HG03066 (cell line): ENCODE data around the gene ILDR2.

Source experiments
- ATAC-seq: cut with Tn5 transposase; IDR thresholded peaks from one replicate; pipeline ENCODE4 v1.9.1; 2021; ENCODE audit warnings: low read depth; ENCODE audit not compliant: unreplicated experiment

ILDR2 gene

GRCh38 chr1:166927701-166928100 lies 47.6 kb downstream of the ILDR2 start:
- ATAC-seq, result no peak

GRCh38 chr1:166925810-166926478 lies 49.4 kb downstream of the ILDR2 start:
- ATAC-seq, result no peak

- peak; percentile 76 for ATAC-seq
Measured at GRCh38 chr1:166924823-166925541, 50.4 kb downstream of the ILDR2 start.

GRCh38 chr1:166920561-166921475 lies 54.5 kb downstream of the ILDR2 start:
- no peak for ATAC-seq

- no peak for ATAC-seq
Measured at GRCh38 chr1:166918956-166919316, 56.4 kb downstream of the ILDR2 start.

- ATAC-seq, result no peak
Measured at GRCh38 chr1:166918088-166918955, 57.0 kb downstream of the ILDR2 start.

GRCh38 chr1:166915941-166916340 lies 59.4 kb downstream of the ILDR2 start:
- ATAC-seq, result no peak

GRCh38 chr1:166915042-166915441 lies 60.3 kb downstream of the ILDR2 start:
- ATAC-seq, result no peak

- ATAC-seq, result no peak
Measured at GRCh38 chr1:166914111-166914510, 61.2 kb downstream of the ILDR2 start.

- no peak for ATAC-seq
Measured at GRCh38 chr1:166911624-166912023, 63.7 kb downstream of the ILDR2 start.

GRCh38 chr1:166910396-166910994 lies 64.8 kb downstream of the ILDR2 start:
- ATAC-seq, result peak; percentile 97

GRCh38 chr1:166908942-166909341 lies 66.4 kb downstream of the ILDR2 start:
- ATAC-seq, result no peak

- no peak for ATAC-seq
Measured at GRCh38 chr1:166907763-166908162, 67.6 kb downstream of the ILDR2 start.

GRCh38 chr1:166907051-166907450 lies 68.3 kb downstream of the ILDR2 start:
- ATAC-seq, result no peak

- ATAC-seq, result no peak
Measured at GRCh38 chr1:166906647-166907046, 68.7 kb downstream of the ILDR2 start.

GRCh38 chr1:166905900-166906299 lies 69.4 kb downstream of the ILDR2 start:
- no peak for ATAC-seq

- ATAC-seq, result no peak
Measured at GRCh38 chr1:166905136-166905535, 70.2 kb downstream of the ILDR2 start.

GRCh38 chr1:166903232-166903631 lies 72.1 kb downstream of the ILDR2 start:
- no peak for ATAC-seq

- no peak for ATAC-seq
Measured at GRCh38 chr1:166902279-166902678, 73.1 kb downstream of the ILDR2 start.

GRCh38 chr1:166900987-166901386 lies 74.4 kb downstream of the ILDR2 start:
- ATAC-seq, result no peak
